ENCODE results near the gene ABCG1.

Gene ABCG1

GRCh38 chr21:42207426-42207825 is 11.5 kb upstream of the ABCG1 start:
- TF ChIP-seq CTCF (IDR thresholded peaks at IDR 0.05; ENCODE audit: extremely low read depth, insufficient read depth, missing control alignments), result no peak
- in situ Hi-C loops (cut with MboI; ENCODE audit: low pct_unique_long_range_greater_than_20kb, low sequenced_read_pairs, unreplicated experiment), result no loop called here
- no peak for DNase-seq (ENCODE audit: low spot score)

GRCh38 chr21:42208036-42208435 is 10.9 kb upstream of the ABCG1 start:
- no peak for TF ChIP-seq CTCF (IDR thresholded peaks at IDR 0.05; ENCODE audit: extremely low read depth, insufficient read depth, missing control alignments)
- no peak for DNase-seq (ENCODE audit: low spot score)
- in situ Hi-C loops (cut with MboI; ENCODE audit: low pct_unique_long_range_greater_than_20kb, low sequenced_read_pairs, unreplicated experiment), result no loop called here

GRCh38 chr21:42208801-42209490 is 10.0 kb upstream of the ABCG1 start:
- DNase-seq (ENCODE audit: low spot score), result no peak
- no peak for TF ChIP-seq CTCF (IDR thresholded peaks at IDR 0.05; ENCODE audit: extremely low read depth, insufficient read depth, missing control alignments)
- in situ Hi-C loops (cut with MboI; ENCODE audit: low pct_unique_long_range_greater_than_20kb, low sequenced_read_pairs, unreplicated experiment), result no loop called here

- in situ Hi-C loops (cut with MboI; ENCODE audit: low pct_unique_long_range_greater_than_20kb, low sequenced_read_pairs, unreplicated experiment), result no loop called here
- no peak for DNase-seq (ENCODE audit: low spot score)
- no peak for TF ChIP-seq CTCF (IDR thresholded peaks at IDR 0.05; ENCODE audit: extremely low read depth, insufficient read depth, missing control alignments)
Observed at GRCh38 chr21:42209801-42210479, 9.0 kb upstream of the ABCG1 start.

- in situ Hi-C loops (cut with MboI; ENCODE audit: low pct_unique_long_range_greater_than_20kb, low sequenced_read_pairs, unreplicated experiment), result no loop called here
- no peak for DNase-seq (ENCODE audit: low spot score)
- TF ChIP-seq CTCF (IDR thresholded peaks at IDR 0.05; ENCODE audit: extremely low read depth, insufficient read depth, missing control alignments), result no peak
Observed at GRCh38 chr21:42212266-42212665, 6.7 kb upstream of the ABCG1 start.

- in situ Hi-C loops (cut with MboI; ENCODE audit: low pct_unique_long_range_greater_than_20kb, low sequenced_read_pairs, unreplicated experiment), result no loop called here
- DNase-seq (ENCODE audit: low spot score), result no peak
- no peak for TF ChIP-seq CTCF (IDR thresholded peaks at IDR 0.05; ENCODE audit: extremely low read depth, insufficient read depth, missing control alignments)
Observed at GRCh38 chr21:42213082-42213774, 5.7 kb upstream of the ABCG1 start.
